DND-41 (cell line): ENCODE data around the gene PIM1.

ENCODE experiments used
- EZH2 ChIP-seq: IDR thresholded peaks from 3 replicates; pipeline ENCODE4 v1.6.1; 2012; ENCODE audit warnings: borderline replicate concordance, low read depth, mild to moderate bottlenecking, moderate library complexity, low read length, inconsistent platforms; ENCODE audit not compliant: severe bottlenecking
- TF ChIP-seq, protein P1 (sequence below): IDR thresholded peaks from 2 replicates; pipeline ENCODE4 v1.5.1; 2012; ENCODE audit warnings: borderline replicate concordance, low read length, moderate library complexity, mild to moderate bottlenecking; ENCODE audit not compliant: poor library complexity, severe bottlenecking; ENCODE audit errors: extremely low read depth

DNA sequence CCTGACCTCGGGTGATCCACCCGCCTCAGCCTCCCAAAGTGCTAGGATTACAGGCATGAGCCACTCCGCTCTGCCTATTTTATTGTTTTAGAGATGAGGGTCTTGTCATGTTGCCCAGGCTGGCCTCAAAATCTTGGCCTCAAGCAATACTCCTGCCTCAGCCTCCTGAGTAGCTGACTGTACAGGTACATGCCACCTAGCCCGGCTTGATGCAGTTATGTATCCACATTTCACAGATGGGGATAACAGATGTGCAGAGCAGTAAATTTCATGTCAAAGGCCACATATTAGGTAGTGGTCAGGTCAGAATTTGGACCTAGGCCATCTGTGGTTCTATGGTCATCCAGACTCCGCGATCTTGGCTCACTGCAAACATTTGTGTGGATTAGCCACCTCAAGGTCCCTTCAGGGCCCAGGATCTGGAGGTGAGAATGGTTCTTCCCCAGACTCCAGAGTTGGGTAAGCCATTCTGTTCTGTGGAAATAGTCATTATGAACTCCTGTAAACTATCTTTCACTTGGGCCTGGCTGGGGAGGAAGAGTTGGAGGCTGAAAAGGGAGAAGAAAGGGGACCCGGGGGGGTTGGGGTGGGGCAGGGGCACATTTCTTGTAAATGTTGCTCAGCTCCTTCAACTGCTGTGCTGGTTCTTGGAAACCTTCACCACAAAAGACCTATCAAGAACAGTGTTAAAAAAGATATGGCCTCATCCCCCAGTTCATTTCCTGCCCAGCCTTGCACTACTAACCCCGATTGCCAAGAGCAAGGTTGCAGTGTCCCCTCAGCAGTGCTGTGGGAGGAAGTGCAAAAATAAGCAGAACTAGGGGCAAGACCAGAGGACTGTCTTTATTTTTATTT lies 13.0 kb downstream of the PIM1 start:
- TF ChIP-seq, protein P1, sequence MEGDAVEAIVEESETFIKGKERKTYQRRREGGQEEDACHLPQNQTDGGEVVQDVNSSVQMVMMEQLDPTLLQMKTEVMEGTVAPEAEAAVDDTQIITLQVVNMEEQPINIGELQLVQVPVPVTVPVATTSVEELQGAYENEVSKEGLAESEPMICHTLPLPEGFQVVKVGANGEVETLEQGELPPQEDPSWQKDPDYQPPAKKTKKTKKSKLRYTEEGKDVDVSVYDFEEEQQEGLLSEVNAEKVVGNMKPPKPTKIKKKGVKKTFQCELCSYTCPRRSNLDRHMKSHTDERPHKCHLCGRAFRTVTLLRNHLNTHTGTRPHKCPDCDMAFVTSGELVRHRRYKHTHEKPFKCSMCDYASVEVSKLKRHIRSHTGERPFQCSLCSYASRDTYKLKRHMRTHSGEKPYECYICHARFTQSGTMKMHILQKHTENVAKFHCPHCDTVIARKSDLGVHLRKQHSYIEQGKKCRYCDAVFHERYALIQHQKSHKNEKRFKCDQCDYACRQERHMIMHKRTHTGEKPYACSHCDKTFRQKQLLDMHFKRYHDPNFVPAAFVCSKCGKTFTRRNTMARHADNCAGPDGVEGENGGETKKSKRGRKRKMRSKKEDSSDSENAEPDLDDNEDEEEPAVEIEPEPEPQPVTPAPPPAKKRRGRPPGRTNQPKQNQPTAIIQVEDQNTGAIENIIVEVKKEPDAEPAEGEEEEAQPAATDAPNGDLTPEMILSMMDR = no peak
- no peak for TF ChIP-seq EZH2
